ENCODE measurements around the gene LY6G6C.
"Not testable (repeated sequence)": the region's sequence is repeated elsewhere in the genome, so short reads cannot be mapped to it uniquely, and the experiment has no call there.

The LY6G6C gene

DNA sequence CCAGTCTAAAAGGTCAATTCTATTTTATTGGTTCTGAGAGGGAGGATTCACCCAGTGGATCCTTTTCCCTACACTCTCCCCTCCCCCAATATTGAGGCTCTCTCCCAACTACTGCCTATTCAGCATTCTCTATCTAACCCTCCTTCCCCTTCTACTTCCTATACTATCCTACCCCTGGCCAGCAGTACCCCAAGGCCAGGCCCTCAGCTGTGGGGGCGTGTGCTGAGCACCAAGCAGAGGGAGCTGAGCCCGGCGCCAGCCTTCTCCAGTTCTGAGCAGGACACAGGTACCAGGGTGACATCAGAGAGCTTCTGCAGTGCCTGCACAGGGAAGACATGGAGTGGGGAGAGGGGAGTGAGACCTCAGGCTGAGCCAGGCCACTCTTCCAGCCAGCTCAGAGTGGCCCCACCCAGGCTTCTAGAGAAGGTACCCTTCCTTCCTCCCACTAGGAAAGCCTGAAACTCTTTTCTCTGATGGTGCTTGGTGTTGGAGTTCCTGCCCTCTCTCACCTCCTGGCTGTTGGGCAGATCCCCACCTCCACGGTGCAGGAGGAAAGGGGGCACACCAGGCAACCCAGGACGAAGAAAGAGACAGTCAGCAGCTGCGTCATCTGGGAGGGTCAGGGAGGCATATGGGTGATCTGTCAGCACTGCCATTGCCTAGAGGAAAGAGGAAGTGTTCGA is 5.6 kb upstream of the LY6G6C start:
- DNase-seq (ENCODE audit: low read depth) = no peak

DNA sequence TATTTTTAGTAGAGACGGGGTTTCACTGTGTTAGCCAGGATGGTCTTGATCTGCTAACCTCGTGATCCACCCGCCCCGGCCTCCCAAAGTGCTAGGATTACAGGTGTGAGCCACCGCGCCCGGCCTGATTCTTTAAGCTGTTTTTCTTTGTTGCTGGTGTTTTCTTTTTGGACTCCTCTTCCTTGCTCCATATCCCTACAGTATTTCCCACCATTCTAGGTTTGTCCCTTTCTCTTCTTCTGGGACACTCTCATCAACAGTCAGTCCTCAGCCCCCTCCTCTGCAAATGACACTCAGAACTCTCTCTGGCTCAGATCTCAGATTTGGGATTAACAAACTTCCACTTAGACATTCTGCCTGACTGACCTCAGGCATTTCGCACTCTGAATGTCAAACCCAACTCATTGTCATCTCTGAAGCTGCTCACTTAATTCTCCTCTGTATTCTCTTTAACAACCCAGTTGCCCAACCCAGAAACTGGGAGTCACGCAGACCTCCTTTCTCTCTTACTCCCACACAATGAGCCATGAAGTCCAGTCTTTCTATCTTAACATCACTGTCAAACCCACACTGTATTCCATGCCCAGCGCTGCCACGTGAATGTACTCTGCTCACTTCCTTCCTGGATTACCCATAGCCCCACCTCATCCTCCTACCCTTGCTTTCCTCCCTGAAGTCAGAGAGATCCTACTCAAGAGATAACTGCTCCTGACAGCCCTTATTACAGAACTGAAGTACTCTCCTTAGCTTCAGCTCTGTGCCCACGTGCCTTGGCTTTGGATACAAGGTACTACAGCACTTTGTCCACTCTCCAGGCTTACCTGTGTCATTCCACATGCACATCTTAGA is 4.2 kb upstream of the LY6G6C start:
- DNase-seq (ENCODE audit: low read depth) = no peak

DNA sequence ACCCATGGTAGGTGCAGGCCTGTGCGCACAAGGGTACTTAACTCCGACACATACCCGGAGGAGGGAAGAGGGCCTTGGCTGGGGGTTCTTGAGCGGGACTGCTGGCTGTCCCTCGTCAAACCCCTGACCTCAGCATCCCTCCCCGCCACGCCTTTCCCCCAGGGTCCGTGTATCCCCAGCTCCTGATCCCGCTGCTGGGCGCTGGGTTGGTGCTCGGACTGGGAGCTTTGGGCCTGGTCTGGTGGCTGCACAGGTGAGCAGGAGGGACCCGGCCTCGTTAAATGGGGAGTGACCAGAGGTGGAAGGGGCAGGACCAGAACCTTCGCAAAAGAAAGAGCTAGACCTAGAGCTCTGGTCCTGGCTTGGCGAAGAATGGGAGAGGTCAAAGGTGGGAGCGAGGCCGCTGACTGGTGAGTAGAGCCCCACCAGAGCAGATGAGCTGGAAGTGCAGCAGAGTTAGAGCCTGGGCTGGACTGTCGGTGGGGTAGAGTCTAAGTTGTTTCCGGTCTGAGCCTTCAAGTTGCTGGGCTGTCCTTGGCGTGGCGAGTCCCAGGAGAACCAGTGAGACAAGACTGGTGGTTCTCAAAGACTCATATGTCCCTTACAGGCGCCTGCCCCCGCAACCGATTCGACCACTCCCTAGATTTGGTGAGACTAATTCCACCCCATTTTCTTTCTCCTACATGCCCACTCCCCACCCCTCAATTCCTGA is 2.6 kb upstream of the LY6G6C start:
- DNase-seq (ENCODE audit: low read depth) = no peak

DNA sequence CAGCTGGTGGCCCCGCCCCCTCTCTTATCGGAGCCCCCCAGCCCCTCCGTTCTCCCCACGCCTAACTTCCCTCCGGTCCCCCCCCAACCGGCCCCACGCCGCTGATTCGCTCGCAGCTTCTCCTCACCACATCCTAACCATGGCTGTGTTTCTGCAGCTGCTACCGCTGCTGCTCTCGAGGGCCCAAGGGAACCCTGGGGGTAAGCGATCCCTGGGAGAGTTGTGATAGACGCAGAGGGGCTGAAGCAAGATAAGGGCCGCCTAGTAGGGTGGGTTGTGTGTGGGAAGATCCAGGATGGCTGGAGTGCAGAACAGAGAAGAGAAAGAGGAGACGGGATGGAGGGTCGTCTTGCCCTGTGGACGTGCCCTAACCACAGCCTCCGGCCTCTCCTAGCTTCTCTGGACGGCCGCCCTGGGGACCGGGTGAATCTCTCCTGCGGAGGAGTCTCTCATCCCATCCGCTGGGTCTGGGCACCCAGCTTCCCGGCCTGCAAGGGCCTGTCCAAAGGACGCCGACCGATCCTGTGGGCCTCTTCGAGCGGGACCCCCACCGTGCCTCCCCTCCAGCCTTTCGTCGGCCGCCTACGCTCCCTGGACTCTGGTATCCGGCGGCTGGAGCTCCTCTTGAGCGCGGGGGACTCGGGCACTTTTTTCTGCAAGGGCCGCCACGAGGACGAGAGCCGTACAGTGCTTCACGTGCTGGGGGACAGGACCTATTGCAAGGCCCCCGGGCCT is 1.9 kb upstream of the LY6G6C start, which contains the start of gene MPIG6B:
MPIG6B (plus strand) TSS at position 129 of the 735 bp plus-strand sequence; CDS start at position 140, 11 bp downstream.
- no peak for DNase-seq (ENCODE audit: low read depth)

DNA sequence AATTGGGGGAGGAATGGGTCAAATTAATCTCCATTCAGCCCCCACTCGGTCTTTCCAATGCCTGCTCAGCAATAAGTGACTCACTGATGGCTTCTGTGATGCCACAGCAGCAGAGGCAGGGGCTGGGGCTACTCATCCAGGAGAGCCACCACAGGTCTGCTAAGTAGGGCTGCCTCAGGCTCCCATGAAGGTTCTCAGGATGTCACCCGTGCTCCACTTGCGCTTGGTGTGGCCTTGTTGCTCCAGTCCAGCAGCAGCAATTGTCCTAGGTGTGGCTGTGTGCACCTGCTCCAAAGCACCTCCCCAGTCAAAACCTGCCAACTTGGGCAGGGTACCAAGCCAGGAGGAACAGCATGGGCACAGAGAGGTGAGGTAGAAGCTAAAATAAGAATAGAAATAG is 627 bp upstream of the LY6G6C start:
- DNase-seq (ENCODE audit: low read depth) = no peak

DNA sequence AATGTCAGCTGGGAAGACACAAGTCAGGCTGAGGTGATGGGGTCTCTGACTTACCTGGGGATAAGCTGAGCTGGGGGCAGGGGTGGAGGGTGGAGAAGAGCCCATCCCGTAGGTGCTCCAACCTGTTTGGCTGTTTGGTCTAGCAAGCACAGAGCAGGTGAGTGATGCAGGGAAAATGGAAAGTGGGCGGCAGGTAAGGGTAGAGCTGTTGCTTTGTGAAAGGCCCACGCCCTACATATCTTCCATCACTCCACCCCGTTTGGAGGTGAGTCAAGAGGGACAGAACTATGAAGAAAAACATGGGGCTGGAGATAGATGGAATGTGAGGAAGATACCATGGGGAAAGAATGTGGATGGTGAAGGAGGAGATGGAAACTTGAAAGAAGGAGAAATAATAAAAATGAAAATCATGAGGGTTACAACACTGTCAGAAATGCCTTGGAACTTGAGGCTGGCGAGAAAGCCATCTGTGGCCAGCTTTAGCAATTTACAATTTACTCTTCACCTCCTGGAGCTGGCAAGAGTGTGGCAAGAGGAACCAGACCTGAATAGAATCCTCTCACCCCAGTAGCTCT is 1.3 kb downstream of the LY6G6C start:
- no peak for DNase-seq (ENCODE audit: low read depth)

DNA sequence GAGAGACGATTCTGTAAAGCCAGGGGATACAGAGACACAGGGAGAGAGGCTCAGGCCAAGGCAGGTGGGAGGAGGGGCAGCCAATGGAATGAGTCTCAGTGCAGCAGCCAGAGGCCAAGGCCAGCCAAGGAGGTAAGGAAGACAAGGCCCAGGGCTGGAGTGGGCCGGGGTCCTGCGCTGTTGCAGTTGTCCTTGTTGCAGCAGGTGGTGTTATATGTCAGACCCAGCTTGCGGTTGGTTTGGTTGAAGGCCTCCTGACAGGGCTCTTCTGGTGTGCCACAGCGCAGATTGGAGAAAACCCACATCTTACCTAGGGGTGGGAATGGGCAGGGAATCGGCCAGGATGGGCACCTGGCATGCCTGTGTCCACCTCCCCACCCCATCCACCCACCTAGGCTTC is 2.5 kb downstream of the LY6G6C start:
- DNase-seq (ENCODE audit: low read depth) = no peak

DNA sequence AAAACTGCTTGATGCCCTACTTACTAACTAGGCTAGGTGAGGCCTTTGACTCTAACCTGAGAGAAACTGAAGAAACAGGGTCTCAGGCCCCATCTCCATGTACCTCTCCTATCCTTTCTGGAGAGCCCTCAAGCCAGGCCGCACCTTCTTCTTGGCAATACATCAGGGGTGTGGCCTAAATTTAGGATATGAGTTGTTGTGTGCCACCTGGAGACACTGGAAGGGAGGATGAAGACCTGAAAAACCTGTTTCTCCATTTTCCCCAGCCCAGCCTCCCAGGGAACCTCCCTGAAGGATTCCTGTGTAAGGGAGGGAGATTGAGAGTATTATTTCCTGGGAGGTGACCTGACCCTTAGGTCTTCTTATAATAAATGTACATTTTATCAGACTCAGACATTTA is 3.3 kb downstream of the LY6G6C start:
- DNase-seq (ENCODE audit: low read depth) = no peak

DNA sequence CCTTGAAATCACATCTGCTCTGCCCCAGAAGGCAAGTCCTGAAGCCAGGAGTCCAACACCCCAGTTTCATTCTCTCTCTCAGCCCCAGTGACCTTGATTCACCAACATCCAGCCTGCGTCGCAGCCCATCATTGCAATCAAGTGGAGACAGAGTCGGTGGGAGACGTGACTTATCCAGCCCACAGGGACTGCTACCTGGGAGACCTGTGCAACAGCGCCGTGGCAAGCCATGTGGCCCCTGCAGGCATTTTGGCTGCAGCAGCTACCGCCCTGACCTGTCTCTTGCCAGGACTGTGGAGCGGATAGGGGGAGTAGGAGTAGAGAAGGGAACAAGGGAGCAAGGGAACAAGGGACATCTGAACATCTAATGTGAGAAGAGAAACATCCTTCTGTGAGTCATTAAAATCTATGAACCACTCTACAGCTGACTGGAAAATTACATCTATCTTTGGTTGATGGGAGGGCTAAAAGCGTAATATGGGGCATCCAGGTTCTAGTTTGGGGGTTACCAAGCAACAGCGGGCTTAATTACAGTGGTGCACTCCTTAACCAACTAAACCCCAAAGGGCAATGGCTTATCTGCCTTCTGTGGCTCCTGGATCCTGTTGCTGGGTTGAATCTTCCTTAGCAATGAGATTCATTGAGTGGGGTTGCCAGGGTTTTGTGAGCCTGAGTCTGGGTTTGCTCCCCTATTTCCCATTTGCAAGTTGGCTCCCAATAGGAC is 3.9 kb downstream of the LY6G6C start:
- no peak for DNase-seq (ENCODE audit: low read depth)

DNA sequence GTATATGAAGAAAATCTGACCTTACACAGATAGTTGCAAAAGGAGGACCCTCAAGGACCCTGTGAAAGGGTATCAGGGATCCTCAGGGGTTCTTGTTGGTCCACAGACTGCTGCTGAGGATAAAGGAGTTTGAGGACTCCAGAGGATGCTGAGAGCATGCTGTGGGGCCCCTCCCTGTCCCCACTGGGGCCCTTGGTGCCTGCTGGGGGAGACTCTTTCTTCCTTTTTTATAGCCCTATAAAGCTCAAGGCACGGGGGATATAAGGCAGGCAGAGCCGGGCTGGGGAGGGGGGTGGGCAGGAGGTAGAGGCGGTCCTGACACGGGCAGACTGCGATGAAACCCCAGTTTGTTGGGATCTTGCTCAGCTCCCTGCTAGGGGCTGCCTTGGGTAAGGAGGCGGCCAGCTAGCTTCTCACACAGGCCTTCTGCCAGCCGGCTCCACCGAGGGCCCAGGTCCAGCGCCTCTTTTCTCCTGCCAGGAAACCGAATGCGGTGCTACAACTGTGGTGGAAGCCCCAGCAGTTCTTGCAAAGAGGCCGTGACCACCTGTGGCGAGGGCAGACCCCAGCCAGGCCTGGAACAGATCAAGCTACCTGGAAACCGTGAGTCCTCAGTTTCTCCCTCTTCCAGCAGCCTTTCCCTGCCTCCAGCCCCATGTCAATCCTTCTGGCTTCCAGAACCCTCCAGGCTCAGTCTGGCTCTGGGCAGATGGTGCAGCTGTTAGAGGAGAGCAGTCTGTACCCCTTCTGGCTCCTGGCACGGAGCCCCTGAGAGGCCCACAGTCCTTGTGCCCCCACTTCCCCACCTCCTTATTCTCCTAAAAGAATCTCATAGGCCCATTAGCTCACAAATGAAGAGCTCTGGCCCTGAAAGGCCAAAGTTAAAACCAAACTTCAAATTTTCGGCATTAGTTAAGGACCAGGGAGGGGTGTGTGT is 6.3 kb downstream of the LY6G6C start, which contains the start of gene LY6G6D:
LY6G6D (plus strand) TSS at position 327 of the 937 bp plus-strand sequence; CDS start at position 335, 8 bp downstream.
- DNase-seq (ENCODE audit: low read depth) = no peak

DNA sequence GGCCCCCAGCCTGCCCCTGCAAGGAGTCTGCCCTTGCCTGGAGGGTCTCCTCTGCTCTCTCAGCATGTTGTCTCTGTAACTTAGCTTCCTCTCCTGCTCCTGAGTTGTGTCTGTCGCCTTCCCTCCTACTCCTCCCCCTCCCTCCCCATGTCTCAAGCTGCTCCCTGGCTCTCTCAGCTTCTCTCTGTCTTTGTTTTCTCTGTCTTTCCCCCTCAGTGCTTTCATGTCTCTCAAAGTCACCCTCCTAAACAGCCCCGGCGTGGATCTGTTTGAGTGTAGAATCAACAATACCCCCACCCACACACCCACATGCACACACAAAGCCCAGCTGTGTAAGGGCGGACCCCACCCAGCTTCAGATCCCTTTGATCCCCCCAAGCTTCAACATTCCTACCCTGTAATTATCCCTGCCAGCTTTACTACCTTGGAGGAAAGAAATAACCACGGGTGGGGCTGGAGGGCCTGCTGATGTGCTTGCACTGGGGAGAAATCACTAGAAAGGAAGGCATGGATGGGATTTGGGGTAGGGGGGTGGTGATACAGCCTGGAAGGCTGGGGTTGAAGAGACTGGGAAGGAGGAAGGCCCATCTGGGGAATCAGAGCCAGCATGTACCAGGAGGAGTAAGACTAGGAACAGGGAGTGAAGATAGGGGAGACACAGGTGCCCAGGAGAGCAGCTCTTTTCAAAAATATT is 7.4 kb downstream of the LY6G6C start:
- no peak for DNase-seq (ENCODE audit: low read depth)

DNA sequence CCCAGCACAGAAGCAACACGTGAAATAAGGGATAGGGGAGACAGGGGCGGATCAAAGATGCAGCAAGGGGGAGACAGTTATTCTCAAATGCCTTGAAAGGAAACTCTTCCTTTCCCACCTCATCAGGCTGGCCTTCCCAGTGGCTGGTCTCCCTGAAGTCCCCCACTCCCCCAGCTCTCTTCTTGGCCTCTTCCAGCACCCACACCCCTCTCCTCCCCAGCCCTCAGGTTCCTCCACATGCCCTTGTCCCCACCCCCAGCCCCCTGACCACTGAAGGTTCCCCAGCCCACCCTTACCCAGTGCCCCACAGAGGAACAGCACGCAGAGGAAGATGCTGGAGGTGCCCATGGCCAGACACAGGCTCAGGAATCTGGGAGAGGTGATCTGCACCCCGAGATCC is 8.1 kb downstream of the LY6G6C start:
- no peak for DNase-seq (ENCODE audit: low read depth)

DNA sequence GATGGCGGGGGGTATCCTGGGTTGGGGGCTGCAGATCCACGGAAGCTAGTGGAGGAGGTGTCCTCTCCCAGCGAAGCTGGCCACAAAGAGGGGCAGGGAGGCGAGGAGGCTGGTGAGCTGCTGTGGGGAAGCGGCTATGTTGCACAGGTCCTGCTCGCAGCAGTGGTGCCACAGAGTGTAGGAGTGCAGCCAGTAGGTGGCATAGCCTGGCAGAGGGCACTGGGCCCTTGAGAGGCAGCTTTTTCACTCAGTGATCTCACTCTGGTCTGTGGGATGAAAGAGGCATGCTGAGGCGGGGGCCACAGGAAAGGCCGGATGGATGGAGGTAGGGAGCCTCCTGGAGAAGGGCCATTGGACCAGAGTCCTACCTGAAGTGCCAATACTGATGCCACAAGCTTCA is 9.2 kb downstream of the LY6G6C start:
- no peak for DNase-seq (ENCODE audit: low read depth)

DNA sequence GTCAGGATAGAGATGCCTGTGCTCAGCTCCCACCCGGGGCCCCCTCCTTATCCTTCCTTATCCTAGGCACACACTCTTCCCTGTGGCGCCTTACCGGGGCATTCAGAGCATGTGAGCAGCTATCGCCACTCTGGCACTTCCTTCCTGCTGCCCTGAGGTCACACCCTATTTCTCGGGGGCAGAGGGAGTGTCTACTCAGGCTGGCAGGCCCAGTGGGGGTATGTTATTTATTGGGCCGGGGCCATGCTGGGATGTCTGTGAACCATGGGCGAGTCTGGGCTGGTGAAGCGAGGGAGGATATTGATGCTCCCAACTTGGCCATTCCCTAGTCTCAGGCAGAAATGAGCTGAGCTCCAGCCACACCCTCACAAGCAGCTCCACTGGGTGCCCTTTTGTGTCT is 10.3 kb downstream of the LY6G6C start:
- no peak for DNase-seq (ENCODE audit: low read depth)

DNA sequence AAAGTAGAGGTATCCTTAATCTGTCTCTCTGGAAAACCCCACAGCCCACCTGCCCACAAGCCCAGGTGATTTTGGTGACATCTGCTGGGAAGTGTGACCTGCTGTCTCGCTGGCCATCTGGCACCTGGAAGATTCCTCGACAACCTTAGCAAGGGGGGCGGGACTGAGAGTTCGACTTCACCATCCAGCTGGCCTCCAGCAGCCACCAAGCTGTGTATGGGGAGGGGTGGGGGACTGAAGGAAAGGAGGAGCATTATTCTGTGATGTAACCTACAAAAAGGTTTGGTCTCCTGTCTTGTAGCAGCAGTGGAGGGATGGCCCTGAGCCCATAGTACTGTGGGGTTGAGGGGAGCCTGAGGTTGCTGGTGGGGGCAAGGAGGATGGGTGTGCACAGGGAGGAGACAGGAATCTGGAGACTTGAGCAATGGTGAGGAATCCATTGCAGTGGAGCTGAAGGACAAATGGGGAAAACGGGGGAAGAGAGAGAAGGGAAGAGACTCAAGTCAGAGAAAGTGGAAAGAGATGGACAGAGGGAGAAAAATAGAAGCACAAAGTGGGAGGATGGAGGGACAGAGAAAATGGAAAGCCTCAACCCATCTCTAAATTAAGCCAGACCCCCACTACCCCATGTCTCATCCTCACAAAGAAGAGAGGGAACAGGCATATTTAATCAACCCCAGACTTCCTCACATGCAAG is 10.9 kb downstream of the LY6G6C start:
- DNase-seq (ENCODE audit: low read depth) = no peak

DNA sequence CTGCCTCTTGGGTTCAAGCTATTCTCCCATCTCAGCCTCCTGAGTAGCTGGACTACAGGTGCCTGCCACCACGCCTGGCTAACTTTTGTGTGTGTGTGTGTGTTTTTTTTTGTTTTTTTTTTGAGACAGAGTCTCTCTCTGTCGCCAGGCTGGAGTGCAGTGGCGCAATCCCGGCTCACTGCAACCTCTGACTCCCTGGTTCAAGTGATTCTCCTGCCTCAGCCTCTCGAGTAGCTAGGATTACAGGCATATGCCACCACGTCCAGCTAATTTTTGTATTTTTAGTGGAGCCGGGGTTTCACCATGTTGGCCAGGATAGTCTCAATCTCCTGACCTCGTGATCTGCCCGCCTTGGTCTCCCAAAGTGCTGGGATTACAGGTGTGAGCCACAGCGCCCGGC is 12.4 kb downstream of the LY6G6C start:
- not testable (repeated sequence) for DNase-seq (ENCODE audit: low read depth)

DNA sequence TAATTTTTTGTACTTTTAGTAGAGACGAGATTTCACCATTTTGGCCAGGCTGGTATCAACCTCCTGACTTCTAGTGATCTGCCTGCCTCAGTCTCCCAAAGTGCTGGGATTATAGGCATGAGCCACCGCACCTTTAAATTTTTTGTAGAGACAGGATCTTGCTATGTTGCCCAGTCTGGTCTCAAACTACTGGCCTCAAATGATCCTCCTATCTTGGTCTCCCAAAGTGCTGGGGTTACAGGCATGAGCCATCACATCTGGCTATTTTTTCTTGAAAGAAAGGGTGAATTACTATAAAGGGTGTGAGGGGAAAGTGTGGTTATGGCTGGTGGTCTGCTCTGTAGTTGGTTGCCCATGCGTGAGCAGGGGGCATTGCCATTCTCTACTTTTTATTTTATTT is 13.3 kb downstream of the LY6G6C start:
- no peak for DNase-seq (ENCODE audit: low read depth)

DNA sequence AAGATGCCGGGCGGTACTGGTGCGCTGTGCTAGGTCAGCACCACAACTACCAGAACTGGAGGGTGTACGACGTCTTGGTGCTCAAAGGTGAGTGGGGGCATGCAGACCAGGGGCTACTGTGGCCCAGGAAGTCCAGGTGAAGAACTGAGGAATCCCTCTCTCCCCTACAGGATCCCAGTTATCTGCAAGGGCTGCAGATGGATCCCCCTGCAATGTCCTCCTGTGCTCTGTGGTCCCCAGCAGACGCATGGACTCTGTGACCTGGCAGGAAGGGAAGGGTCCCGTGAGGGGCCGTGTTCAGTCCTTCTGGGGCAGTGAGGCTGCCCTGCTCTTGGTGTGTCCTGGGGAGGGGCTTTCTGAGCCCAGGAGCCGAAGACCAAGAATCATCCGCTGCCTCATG is 13.8 kb downstream of the LY6G6C start:
- DNase-seq (ENCODE audit: low read depth) = no peak

DNA sequence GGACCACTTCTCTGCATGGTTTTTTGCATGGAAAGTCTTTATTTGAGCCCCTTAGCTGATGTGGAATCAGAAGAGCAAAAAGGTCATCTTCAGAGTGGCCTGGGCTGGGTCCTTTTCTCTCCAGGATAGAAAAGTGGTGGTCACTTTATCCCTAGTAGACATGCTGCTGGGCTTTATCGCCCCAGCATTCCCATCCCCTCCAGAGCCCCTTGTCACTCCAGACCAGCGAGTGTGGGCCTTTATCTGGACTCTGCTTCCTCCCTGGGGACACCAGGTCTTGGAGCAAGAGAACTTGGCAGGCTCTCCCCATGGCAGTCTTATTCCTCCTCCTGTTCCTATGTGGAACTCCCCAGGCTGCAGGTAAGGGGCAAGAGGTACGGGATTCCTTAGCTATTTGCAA is 14.9 kb downstream of the LY6G6C start, which contains the start of gene LY6G6F:
LY6G6F (plus strand) TSS at position 268 of the 400 bp plus-strand sequence; CDS start at position 309, 41 bp downstream.
- no peak for DNase-seq (ENCODE audit: low read depth)

Measured in stimulated activated CD8-positive, alpha-beta memory T cell treated with anti-CD3 and anti-CD28 coated beads, Interleukin-15, amount 100 ng/mL, for 24 hours (primary cell).